A549 (cell line): ENCODE data around the gene RARA. TPM values are rescaled to one million over a fixed set of nuclear protein-coding genes. Genes with fewer than 3 reads are reported as not detected.

Experiments used
- ATAC-seq, 2 experiments: fragments of 200-7000 bp in 1 of 2; fragments of >200 bp in 1 of 2; cut with Nextera tagmentation in 1 of 2; cut with Tn5 transposase in 1 of 2; 3 replicates each; pipeline versions ENCODE4 v1.8.0 to v1.9.1; 2018 to 2020; ENCODE audit warnings: mild to moderate bottlenecking in 1 of 2, moderate library complexity in 1 of 2
- CTCF ChIA-PET: fragments of 300-600 bp; sonication (Branson Sonifier 250); formaldehyde crosslinking; extraction: SDS; loops from one replicate; lab custom pipeline; 2021; ENCODE audit warnings: antibody characterized with exemption, inconsistent platforms; lab: Yijun Ruan, JAX
- POLR2A ChIA-PET: fragments of 350-600 bp; formaldehyde crosslinking; extraction: SDS; loops from one replicate; lab custom pipeline; 2021; ENCODE audit warnings: antibody characterized with exemption, inconsistent platforms; lab: Yijun Ruan, JAX
- DNase-seq, 2 experiments: peaks; one replicate each; pipeline versions ENCODE4 v3.0.0 to v3.0.0-alpha.2; 2011 to 2016; ENCODE audit warnings: low read depth in 1 of 2, low spot score in 1 of 2
- FAIRE-seq: peaks from 2 replicates; lab custom pipeline; 2011; peaks lifted over from hg19 to GRCh38; lab: Jason Lieb, UNC
- H3K27ac ChIP-seq, 2 experiments: fragments of >200 bp; sonication (Bioruptor Twin); formaldehyde crosslinking; 3 replicates each; pipeline ENCODE4 v1.5.1; 2016 to 2017
- H3K4me1 ChIP-seq: fragments of >200 bp; sonication (Bioruptor Twin); formaldehyde crosslinking; 3 replicates; pipeline ENCODE4 v1.6.1; 2016
- H3K4me2 ChIP-seq: fragments of >200 bp; sonication (Bioruptor Twin); formaldehyde crosslinking; 3 replicates; pipeline ENCODE4 v1.6.1; 2016
- H3K4me3 ChIP-seq: fragments of >200 bp; sonication (Bioruptor Twin); formaldehyde crosslinking; 3 replicates; pipeline ENCODE4 v1.5.1; 2016
- H3K9me3 ChIP-seq: fragments of >200 bp; sonication (Bioruptor Twin); formaldehyde crosslinking; 3 replicates; pipeline ENCODE4 v1.6.1; 2016
- ATOH8 ChIP-seq: fragments of 250-450 bp; sonication (Bioruptor Pico); IDR thresholded peaks from 2 replicates; pipeline ENCODE4 v1.5.0; 2020; ENCODE audit warnings: low read depth, mild to moderate bottlenecking, moderate library complexity
- CHD2 ChIP-seq: fragments of 150-350 bp; IDR thresholded peaks from 2 replicates; pipeline ENCODE4 v1.6.1; 2014; ENCODE audit warnings: low read length; ENCODE audit not compliant: partially characterized antibody
- E2F6 ChIP-seq: IDR thresholded peaks from 2 replicates; pipeline ENCODE4 v1.6.1; 2012; ENCODE audit warnings: low read depth, borderline replicate concordance
- EHMT2 ChIP-seq: fragments of 200-600 bp; sonication (generic); IDR thresholded peaks from 2 replicates; pipeline ENCODE4 v1.6.1; 2016; ENCODE audit warnings: antibody characterized with exemption, low read depth, mild to moderate bottlenecking, moderate library complexity
- HOXB13 ChIP-seq: fragments of 250-450 bp; sonication (Bioruptor Pico); IDR thresholded peaks from 2 replicates; pipeline ENCODE4 v1.5.0; 2020; ENCODE audit warnings: low read depth, mild to moderate bottlenecking, moderate library complexity
- KDM1A ChIP-seq: fragments of 200-600 bp; sonication (generic); IDR thresholded peaks from 2 replicates; pipeline ENCODE4 v1.6.1; 2016; ENCODE audit warnings: low read depth, mild to moderate bottlenecking
- MAX ChIP-seq: IDR thresholded peaks from 2 replicates; pipeline ENCODE4 v1.6.1; 2012
- NPAS2 ChIP-seq: fragments of 250-450 bp; sonication (Bioruptor Pico); IDR thresholded peaks from 2 replicates; pipeline ENCODE4 v1.8.0; 2022; ENCODE audit warnings: mild to moderate bottlenecking, moderate library complexity, borderline replicate concordance
- POLR2A ChIP-seq: IDR thresholded peaks from 2 replicates; pipeline ENCODE4 v1.6.1; 2012; ENCODE audit warnings: mild to moderate bottlenecking, low read length
- RAD21 ChIP-seq, 2 experiments: fragments of >200 bp in 1 of 2; sonication (Bioruptor Twin) in 1 of 2; formaldehyde crosslinking in 1 of 2; IDR thresholded peaks in 1 of 2; conservative IDR thresholded peaks in 1 of 2; 2 replicates in 1 of 2; 3 replicates in 1 of 2; pipeline ENCODE4 v1.6.1; 2012 to 2018; ENCODE audit warnings: inconsistent platforms in 1 of 2
- RCOR1 ChIP-seq: fragments of 150-350 bp; IDR thresholded peaks from 2 replicates; pipeline ENCODE4 v1.6.1; 2014; ENCODE audit warnings: antibody characterized with exemption, low read length, low read depth
- RNF2 ChIP-seq: fragments of 200-600 bp; sonication (generic); IDR thresholded peaks from 2 replicates; pipeline ENCODE4 v1.6.1; 2016; ENCODE audit warnings: low read depth, mild to moderate bottlenecking, antibody characterized with exemption, moderate library complexity, borderline replicate concordance
- SMC3 ChIP-seq: fragments of >200 bp; sonication (Bioruptor Twin); formaldehyde crosslinking; IDR thresholded peaks from 3 replicates; pipeline ENCODE4 v1.6.1; 2018; ENCODE audit warnings: inconsistent platforms
- SREBF2 ChIP-seq: fragments of 450-650 bp; IDR thresholded peaks from 2 replicates; pipeline ENCODE4 v1.6.1; 2014; ENCODE audit warnings: mild to moderate bottlenecking, moderate library complexity
- WGBS: methylation state at CpG from one replicate; pipeline ENCODE4 v1.1.6; 2017; ENCODE audit errors: missing lambda C conversion rate; 5-methylcytosine and 5-hydroxymethylcytosine counted together
- polyA plus RNA-seq, 4 experiments: library from polyadenylated mRNA; depleted of rRNA in 3 of 4; stranded (reverse); fragments of >200 nt; fragmentation: RNase III in 1 of 4; extraction: RNeasy Plus Mini Kit Qiagen cat#74134 plus additional on column Dnase treatment in 1 of 4; gene quantifications; 2 replicates in 3 of 4; 3 replicates in 1 of 4; pipeline ENCODE4 v1.2.3, GENCODE V29; 2011 to 2017
- TF ChIP-seq, protein P1 (sequence below): fragments of >200 bp; sonication (Bioruptor Twin); formaldehyde crosslinking; IDR thresholded peaks from 3 replicates; pipeline ENCODE4 v1.5.1; 2016

Gene RARA
- polyA plus RNA-seq, 2 of the 4 experiments (the other 2 are of a cell fraction): 8.6 to 17.2 TPM

DNA sequence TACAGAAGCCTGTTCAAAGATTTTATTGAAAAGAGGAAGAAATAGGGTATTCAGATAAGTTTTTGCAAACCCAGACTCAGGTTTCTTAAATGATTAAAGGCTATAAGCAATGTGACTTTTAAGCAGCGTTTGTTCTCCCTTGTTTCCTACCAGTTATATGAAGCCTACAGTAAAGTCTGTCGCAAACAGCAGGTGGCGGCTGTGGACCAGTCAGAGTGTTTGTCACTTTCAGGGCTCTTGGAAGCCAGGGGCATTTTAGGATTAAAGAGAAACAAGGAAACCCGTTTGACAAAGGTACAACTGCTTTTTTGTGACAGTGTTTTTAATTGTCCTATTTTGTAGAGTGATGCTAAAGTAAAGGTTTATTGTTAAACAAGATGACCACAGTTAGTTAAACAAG lies 7.7 kb upstream of the RARA start:
- DNase-seq (peak in 1 of 2 experiments; percentile 46), FAIRE-seq (no peak), ATAC-seq (peak in 1 of 2 experiments; percentile 42; a peak in 2 of 6 replicates)
- H3K27ac ChIP-seq: no peak overlapping the region
- 64% methylated on average over 4 of the region's 4 CpGs for WGBS
- peaks cover 19% of the 10 kb centered on the region for H3K4me1 ChIP-seq
- CTCF ChIA-PET: interaction anchor here (1.1 to 50.4 kb wide), 13 partner anchors 1 to 288 kb away, joined by 3 to 2395 read pairs (median 5); partner anchors contain the start of genes CDC6, GJD3 and RARA
- no peak overlapping the region for H3K4me3 ChIP-seq
- POLR2A ChIA-PET: no interaction called here
- peak; percentile 74 for TF ChIP-seq SMC3
- TF ChIP-seq SREBF2: no peak
- no peak for TF ChIP-seq POLR2A
- TF ChIP-seq E2F6: no peak
- TF ChIP-seq RNF2: no peak
- TF ChIP-seq EHMT2: no peak
- TF ChIP-seq, protein P1, sequence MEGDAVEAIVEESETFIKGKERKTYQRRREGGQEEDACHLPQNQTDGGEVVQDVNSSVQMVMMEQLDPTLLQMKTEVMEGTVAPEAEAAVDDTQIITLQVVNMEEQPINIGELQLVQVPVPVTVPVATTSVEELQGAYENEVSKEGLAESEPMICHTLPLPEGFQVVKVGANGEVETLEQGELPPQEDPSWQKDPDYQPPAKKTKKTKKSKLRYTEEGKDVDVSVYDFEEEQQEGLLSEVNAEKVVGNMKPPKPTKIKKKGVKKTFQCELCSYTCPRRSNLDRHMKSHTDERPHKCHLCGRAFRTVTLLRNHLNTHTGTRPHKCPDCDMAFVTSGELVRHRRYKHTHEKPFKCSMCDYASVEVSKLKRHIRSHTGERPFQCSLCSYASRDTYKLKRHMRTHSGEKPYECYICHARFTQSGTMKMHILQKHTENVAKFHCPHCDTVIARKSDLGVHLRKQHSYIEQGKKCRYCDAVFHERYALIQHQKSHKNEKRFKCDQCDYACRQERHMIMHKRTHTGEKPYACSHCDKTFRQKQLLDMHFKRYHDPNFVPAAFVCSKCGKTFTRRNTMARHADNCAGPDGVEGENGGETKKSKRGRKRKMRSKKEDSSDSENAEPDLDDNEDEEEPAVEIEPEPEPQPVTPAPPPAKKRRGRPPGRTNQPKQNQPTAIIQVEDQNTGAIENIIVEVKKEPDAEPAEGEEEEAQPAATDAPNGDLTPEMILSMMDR: peak; percentile 62
- peak; percentile 69 to 73 for TF ChIP-seq RAD21 (conservative IDR thresholded peaks at IDR 0.05 in 1 of 2, IDR thresholded peaks at IDR 0.05 in 1 of 2)
- no peak for TF ChIP-seq NPAS2 (CRISPR knock-in tag)
- TF ChIP-seq RCOR1: no peak
- H3K9me3 ChIP-seq: no peaks in the 10 kb centered on the region
- H3K4me2 ChIP-seq: no peak overlapping the region

- peak; percentile 65 to 79 for ATAC-seq
- peak; percentile 70 for FAIRE-seq
- Histone ChIP-seq H3K4me2 (no peak overlapping the region), H3K9me3 (no peaks in the 10 kb centered on the region), H3K4me3 (no peak overlapping the region), H3K27ac (peak overlapping the region; percentile 17 to 47; a peak in 4 of 6 replicates), H3K4me1 (peaks cover 38% of the 10 kb centered on the region)
- TF ChIP-seq, protein P1: peak; percentile 97
- peak; percentile 36 for TF ChIP-seq CHD2
- TF ChIP-seq RAD21 (conservative IDR thresholded peaks at IDR 0.05 in 1 of 2, IDR thresholded peaks at IDR 0.05 in 1 of 2): peak; percentile 96 to 98
- TF ChIP-seq ATOH8 (CRISPR knock-in tag): no peak
- TF ChIP-seq HOXB13 (CRISPR knock-in tag): no peak
- TF ChIP-seq KDM1A: no peak
- TF ChIP-seq MAX: no peak
- peak; percentile 100 for TF ChIP-seq SMC3
- ChIA-PET POLR2A (interaction anchor here (1.5 to 2.9 kb wide), 2 partner anchors 48 to 52 kb away, joined by 5 to 13 read pairs; no protein-coding TSS in a partner anchor), CTCF (interaction anchor here (0.6 to 50.4 kb wide), 50 partner anchors 0 to 407 kb away, joined by 3 to 2395 read pairs (median 4); partner anchors contain the start of genes CDC6, GJD3, RARA and TOP2A)
- WGBS: 48% methylated on average over 4 of the region's 4 CpGs
- peak; percentile 71 to 78 for DNase-seq
Measured at GRCh38 chr17:40303009-40303657, 5.8 kb upstream of the RARA start.
